Measurements from ENCODE around the gene ACSL5.
"Not testable (repeated sequence)": the region's sequence is repeated elsewhere in the genome, so short reads cannot be mapped to it uniquely, and the experiment has no call there.

ACSL5 gene

DNA sequence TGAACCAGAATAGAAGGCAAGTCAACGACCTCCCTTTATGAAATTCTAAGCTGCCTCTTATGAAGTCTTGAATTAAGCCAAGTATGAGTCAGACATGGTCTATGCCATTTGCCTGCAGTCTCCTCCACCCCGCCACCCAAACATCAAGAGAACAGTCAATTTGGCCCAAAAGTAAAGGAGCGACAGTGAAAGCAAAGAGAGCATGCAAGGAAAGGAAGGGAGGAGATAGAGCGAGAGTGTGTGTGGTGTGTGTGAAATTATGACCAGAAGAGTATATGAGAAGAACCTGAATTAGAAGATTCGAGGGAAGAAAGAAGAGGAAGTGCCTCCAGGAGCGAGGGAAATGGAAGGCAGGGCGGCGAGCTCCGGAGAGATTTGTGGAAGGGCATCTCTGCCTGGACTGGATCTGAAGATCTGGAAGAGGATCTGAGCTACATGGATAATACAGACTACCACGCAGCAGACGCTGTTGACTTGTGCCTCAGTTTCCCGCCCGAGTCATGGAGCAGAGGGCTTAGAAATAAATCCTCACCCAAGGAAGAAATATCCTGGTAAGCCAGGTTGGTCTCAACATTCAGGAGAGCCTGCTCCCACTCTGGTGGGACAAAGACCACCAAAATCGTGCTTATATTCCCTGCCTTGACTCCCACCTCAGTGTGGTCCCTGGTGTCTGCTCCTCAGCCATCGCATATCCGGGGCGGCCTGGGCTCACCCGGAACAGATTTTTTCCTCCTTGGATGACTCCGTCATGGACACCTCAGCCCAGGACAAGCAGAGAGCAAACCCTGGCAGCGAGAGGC is 72.3 kb downstream of the ACSL5 start:
- H3K4me1 Mint-ChIP-seq = peaks cover 52% of the 10 kb centered on the region
- ATAC-seq = peak; percentile 39
- H3K9me3 Mint-ChIP-seq = no peaks in the 10 kb centered on the region
- H3K27ac Mint-ChIP-seq = peak overlapping the region; percentile 93
- peak overlapping the region; percentile 87 for H3K4me3 Mint-ChIP-seq
- H3K36me3 Mint-ChIP-seq = peaks cover 66% of the 10 kb centered on the region
- DNase-seq (ENCODE audit: low spot score in 2 of 2) = peak in 1 of 2 donors; percentile 4

DNA sequence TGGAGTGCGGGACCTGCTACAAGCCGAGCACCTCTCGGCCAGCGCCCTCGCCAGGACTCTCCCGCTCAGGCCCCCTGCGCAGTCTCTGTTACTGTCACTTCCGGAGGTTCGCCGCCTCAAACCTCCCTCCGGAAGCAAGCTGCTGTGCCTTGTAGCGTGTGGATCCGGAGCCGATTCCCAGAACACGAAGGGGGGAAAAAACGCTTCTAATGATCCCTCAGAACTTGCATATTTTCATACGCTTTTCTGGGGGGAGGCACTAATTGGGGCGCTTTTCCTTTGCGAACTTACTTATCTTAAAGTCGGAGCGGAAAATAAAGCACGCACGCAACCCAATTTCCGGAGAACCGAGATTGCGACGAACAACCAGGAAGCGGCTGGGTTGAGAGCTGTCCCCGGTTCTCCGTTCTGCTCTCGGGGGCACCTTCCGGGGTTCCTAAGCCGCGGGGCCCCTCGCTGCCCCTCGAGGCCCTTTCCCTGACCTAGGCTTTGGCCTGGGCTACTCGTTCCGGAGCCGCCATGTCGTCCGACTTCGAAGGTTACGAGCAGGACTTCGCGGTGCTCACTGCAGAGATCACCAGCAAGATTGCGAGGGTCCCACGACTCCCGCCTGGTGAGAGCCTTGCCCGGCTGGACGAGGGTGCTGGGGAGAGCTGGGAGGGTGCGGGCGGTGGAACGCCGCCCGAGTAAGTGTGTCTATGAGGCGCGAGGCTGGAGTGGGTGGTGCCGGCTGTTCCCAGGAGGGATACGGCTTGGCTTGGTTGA is 73.1 kb downstream of the ACSL5 start, which contains the start of the genes VTI1A and ZDHHC6:
Gene VTI1A, plus strand, starts transcription at position 361 of the 765 bp plus-strand sequence. Its CDS starts 159 bp downstream, at position 520.
Gene ZDHHC6, minus strand, starts transcription at position 60 of the 765 bp plus-strand sequence. CDS start 1,478 bp downstream, outside the sequence.
- Mint-ChIP-seq H3K9me3 (no peaks in the 10 kb centered on the region), H3K36me3 (peaks cover 62% of the 10 kb centered on the region), H3K27ac (peak within 1 kb of the TSS; percentile 93), H3K4me3 (peak within 1 kb of the TSS; percentile 87), H3K4me1 (peaks cover 47% of the 10 kb centered on the region)
- ATAC-seq (peak; percentile 97), DNase-seq (ENCODE audit: low spot score in 2 of 2) (peak; percentile 70 to 90)

GRCh38 chr10:112447620-112447928 is 73.7 kb downstream of the ACSL5 start:
- ATAC-seq (no peak), DNase-seq (ENCODE audit: low spot score in 2 of 2) (no peak)
- peak overlapping the region; percentile 93 for H3K27ac Mint-ChIP-seq
- no peaks in the 10 kb centered on the region for H3K9me3 Mint-ChIP-seq
- H3K4me1 Mint-ChIP-seq = peaks cover 42% of the 10 kb centered on the region
- H3K36me3 Mint-ChIP-seq = peaks cover 57% of the 10 kb centered on the region
- peak overlapping the region; percentile 87 for H3K4me3 Mint-ChIP-seq

GRCh38 chr10:112448888-112449287 is 75.0 kb downstream of the ACSL5 start:
- no peak overlapping the region for H3K27ac Mint-ChIP-seq
- H3K9me3 Mint-ChIP-seq = no peaks in the 10 kb centered on the region
- peaks cover 47% of the 10 kb centered on the region for H3K36me3 Mint-ChIP-seq
- peaks cover 34% of the 10 kb centered on the region for H3K4me1 Mint-ChIP-seq
- H3K4me3 Mint-ChIP-seq = peak overlapping the region; percentile 87
- no peak for DNase-seq (ENCODE audit: low spot score in 2 of 2)
- no peak for ATAC-seq

DNA sequence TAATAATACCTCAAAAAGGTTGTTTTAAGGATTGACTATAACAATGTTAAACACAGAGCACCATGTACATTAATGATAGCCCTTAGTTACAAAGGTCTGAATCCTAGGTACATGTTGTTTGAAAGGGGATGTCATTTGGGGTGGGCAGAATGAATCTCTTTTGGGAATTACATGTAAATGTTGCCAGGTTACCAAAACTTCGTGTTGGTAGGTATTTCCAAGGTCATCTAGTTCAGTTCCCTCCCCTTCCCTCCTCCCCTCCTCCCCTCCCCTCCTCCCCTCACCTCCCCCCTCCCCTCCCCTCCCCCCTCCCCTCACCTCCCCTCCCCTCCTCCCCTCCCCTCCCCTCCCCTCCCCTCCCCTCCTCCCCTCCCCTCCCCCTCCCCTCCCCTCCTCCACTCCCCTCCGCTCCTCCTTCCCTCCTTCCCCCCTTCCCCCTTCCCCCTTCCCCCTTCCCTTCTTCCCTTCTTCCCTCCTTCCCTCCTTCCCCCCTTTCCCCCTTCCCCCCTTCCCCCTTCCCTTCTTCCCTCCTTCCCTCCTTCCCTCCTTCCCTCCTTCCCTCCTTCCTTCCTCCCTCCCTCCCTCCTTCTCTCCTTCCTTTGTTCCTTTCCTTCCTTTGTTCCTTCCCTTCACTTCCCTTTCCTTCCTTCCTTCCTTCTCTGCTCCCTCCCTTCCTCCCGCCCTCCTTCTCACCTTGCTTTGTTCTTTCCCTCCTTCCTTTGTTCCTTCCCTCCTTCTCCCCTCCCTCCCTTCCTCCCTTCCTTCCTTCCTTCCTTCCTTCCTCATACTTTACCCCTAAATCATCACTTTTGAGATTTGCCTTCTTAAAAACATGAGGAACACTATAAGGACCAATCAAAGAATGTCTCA is 81.2 kb downstream of the ACSL5 start:
- H3K9me3 Mint-ChIP-seq = no peaks in the 10 kb centered on the region
- peaks cover 34% of the 10 kb centered on the region for H3K4me1 Mint-ChIP-seq
- peak overlapping the region; percentile 98 for H3K27ac Mint-ChIP-seq
- ATAC-seq = no peak
- no peak for DNase-seq (ENCODE audit: low spot score in 2 of 2)
- peaks cover 6% of the 10 kb centered on the region for H3K36me3 Mint-ChIP-seq
- H3K4me3 Mint-ChIP-seq = peak overlapping the region; percentile 52

- H3K27ac Mint-ChIP-seq = peak overlapping the region; percentile 51
Observed at GRCh38 chr10:112456533-112456932, 82.6 kb downstream of the ACSL5 start.

GRCh38 chr10:112460366-112460765 is 86.5 kb downstream of the ACSL5 start:
- peaks cover 41% of the 10 kb centered on the region for H3K4me1 Mint-ChIP-seq
- H3K9me3 Mint-ChIP-seq = no peaks in the 10 kb centered on the region
- H3K36me3 Mint-ChIP-seq = peaks cover 40% of the 10 kb centered on the region
- no peak overlapping the region for H3K27ac Mint-ChIP-seq
- ATAC-seq = no peak
- no peak for DNase-seq (ENCODE audit: low spot score in 2 of 2)
- no peak overlapping the region for H3K4me3 Mint-ChIP-seq

More at GRCh38 chr10:112456533-112456932, 82.6 kb downstream of the ACSL5 start:
- DNase-seq (ENCODE audit: low spot score in 2 of 2) (no peak), ATAC-seq (no peak)
- Mint-ChIP-seq H3K36me3 (peaks cover 14% of the 10 kb centered on the region), H3K9me3 (no peaks in the 10 kb centered on the region), H3K4me3 (no peak overlapping the region), H3K4me1 (peaks cover 36% of the 10 kb centered on the region)

DNA sequence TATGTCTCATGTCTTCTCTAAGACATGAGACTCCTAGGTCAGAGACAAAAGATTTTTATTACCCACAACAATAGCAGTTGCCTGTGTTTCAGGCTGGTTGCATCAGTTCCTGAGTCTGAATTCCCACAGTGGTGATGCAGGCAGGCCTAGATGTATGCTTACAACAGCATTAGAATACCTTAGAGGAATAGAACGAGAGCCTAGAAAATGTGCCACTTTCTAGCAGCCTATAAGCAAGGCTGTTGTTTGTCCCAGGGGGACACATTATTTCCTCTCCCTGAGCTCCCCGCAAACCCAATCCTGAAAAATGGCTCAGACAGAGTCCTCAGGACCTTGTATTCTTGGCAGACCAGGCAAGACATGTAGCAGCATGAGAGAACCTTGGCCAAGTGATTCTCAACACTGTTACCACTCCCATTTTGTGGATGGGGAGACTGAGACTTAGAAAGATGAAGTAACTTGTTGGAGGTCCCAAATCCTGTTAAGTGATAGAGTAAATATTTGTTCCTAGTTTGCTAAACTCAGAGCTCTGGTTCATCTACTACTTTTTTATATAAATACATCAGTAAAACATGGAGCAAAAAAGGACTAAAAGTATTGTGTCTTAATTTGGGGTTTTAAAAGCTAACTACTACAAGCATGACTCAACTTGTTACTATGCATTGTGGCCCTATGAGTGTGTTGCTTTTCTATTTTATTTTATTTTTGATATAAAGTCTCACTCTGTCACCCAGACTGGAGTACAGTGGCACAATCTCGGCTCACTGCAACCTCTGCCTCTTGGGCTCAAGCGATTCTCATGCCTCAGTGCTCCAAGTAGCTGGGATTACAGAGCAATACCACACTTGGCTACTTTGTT is 87.3 kb downstream of the ACSL5 start:
- peaks cover 48% of the 10 kb centered on the region for H3K36me3 Mint-ChIP-seq
- peak; percentile 97 for ATAC-seq
- H3K4me1 Mint-ChIP-seq = peaks cover 33% of the 10 kb centered on the region
- no peak overlapping the region for H3K4me3 Mint-ChIP-seq
- H3K9me3 Mint-ChIP-seq = no peaks in the 10 kb centered on the region
- DNase-seq (ENCODE audit: low spot score in 2 of 2) = peak in 1 of 2 donors; percentile 61
- peak overlapping the region; percentile 97 for H3K27ac Mint-ChIP-seq

GRCh38 chr10:112464074-112464473 is 90.2 kb downstream of the ACSL5 start:
- peaks cover 20% of the 10 kb centered on the region for H3K4me1 Mint-ChIP-seq
- not testable (repeated sequence) for H3K9me3 Mint-ChIP-seq; H3K4me3 Mint-ChIP-seq; ATAC-seq; DNase-seq (ENCODE audit: low spot score in 2 of 2); H3K27ac Mint-ChIP-seq
- H3K36me3 Mint-ChIP-seq = peaks cover 64% of the 10 kb centered on the region

- Mint-ChIP-seq H3K4me1 (peaks cover 14% of the 10 kb centered on the region), H3K27ac (no peak overlapping the region), H3K36me3 (peaks cover 63% of the 10 kb centered on the region), H3K4me3 (no peak overlapping the region), H3K9me3 (no peaks in the 10 kb centered on the region)
- ATAC-seq = peak; percentile 45
- no peak for DNase-seq (ENCODE audit: low spot score in 2 of 2)
Observed at GRCh38 chr10:112465299-112465883, 91.5 kb downstream of the ACSL5 start.

DNA sequence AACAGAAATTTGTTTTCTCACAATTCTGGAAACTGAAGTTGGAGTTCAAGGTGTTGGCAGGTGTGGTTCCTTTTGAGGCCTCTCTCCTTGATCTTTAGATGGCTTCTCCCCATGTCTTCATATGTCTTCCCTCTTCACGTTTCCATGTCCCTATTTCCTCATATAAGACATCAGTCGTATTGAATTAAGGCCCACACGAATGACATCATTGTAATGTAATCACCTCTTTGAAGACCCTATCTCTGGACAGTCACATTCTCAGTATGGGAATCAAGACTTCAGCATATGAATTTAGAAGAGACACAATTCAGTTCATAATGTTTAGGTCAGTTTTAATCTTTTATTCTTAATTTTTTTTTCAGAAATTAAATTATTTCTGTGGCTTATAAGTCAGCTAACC is 92.9 kb downstream of the ACSL5 start:
- Mint-ChIP-seq H3K4me3 (no peak overlapping the region), H3K27ac (no peak overlapping the region), H3K9me3 (no peaks in the 10 kb centered on the region), H3K4me1 (peaks cover 4% of the 10 kb centered on the region), H3K36me3 (peaks cover 55% of the 10 kb centered on the region)
- no peak for DNase-seq (ENCODE audit: low spot score in 2 of 2)
- no peak for ATAC-seq

- Mint-ChIP-seq H3K9me3 (no peaks in the 10 kb centered on the region), H3K36me3 (peaks cover 52% of the 10 kb centered on the region), H3K4me1 (no peaks in the 10 kb centered on the region), H3K4me3 (no peak overlapping the region), H3K27ac (no peak overlapping the region)
- DNase-seq (ENCODE audit: low spot score in 2 of 2) = no peak
- no peak for ATAC-seq
Observed at GRCh38 chr10:112467541-112468075, 93.7 kb downstream of the ACSL5 start.

DNA sequence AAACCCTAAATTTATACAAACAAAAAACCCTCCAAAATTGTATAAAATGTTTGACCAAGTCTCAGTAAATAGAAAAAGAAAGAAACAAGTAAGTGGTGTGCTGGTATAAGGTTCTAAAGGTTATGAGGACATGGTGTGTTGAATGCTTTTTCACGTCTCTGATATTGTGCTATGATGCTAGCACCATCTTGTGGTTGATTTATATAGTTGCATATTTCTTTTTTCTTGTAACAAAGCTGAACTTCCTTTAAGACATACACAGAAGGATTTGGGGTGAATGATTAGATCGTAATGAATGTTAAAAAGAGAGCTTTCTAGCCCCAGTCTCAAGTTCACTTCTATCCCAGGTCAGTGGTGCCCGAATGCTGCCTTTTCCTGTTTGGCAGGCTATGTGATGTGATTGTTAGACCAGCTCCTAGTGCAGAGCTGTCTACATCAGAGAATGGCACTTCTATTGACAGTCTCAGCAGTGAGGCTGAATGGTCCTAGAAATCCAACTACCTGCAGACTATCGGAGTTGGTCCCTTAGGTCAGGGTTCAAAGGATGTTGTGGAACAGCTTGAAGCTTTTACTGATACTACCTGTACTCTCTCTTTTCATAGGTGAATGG is 98.1 kb downstream of the ACSL5 start:
- H3K9me3 Mint-ChIP-seq = no peaks in the 10 kb centered on the region
- no peak overlapping the region for H3K4me3 Mint-ChIP-seq
- peak; percentile 71 for ATAC-seq
- no peak overlapping the region for H3K27ac Mint-ChIP-seq
- H3K4me1 Mint-ChIP-seq = no peaks in the 10 kb centered on the region
- peak in 1 of 2 donors; percentile 55 for DNase-seq (ENCODE audit: low spot score in 2 of 2)
- peaks cover 34% of the 10 kb centered on the region for H3K36me3 Mint-ChIP-seq

Measured in stimulated activated effector memory CD8-positive, alpha-beta T cell treated with anti-CD3 and anti-CD28 coated beads, Interleukin-12 subunit alpha, Interleukin-12 subunit beta, amount 100 ng/mL, for 72 hours (primary cell).